NT2/D1 (cell line): ENCODE measurements around the gene TGFBR3.

Experiments
- YY1 ChIP-seq: IDR thresholded peaks from 2 replicates; pipeline ENCODE4 v1.6.1; 2011; ENCODE audit not compliant: insufficient read length, insufficient read depth
- ZNF274 ChIP-seq: IDR thresholded peaks from 2 replicates; pipeline ENCODE4 v1.6.1; 2011; ENCODE audit warnings: mild to moderate bottlenecking, low read depth, low read length

DNA sequence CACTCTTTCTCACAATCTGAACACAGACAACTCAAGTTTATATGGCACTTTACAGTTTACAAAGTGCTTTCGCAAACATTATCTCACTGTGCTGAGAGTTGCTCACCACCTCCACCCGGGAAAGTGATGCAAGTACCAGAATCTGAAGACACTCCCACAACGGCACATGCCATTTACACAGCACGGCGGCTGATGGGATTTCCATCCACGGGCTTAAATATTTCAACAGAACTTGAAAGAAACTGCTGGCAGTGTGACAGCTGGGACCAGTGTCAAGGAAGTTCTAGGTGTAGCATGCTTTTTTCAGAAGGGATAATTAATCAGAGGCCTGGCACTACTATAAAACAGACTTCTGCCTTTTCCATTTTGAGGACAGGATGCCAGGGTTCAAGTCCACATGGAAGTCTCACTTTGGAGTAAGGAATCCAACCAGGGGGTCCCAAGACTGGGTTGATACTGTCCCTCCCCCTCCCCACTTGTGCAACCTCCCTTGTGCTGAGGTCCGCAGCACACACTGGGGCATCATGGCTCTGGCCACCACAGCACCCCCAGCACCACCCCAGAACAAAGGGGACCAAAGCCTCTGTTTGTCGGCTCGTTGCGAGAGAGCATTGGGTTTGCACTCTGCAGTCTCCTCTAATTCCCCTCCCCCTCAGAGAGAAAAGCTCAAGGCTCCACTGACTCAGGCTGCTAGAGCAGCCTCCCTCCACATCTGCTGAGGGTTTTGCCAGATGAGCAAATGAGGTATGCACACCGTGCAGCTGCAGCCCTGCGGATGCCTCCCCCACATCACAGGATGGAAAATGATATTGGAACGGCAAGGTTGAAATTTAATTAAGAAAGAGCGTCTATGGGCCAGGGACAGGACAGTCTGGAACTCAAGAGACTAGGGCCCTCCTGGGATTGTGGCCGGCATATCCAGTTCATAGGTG, 154.9 kb downstream of the TGFBR3 start:
- TF ChIP-seq ZNF274 (no peak), YY1 (no peak)
